HUES6 (cell line): ENCODE data around the gene HIC1.

ENCODE experiments used
- H3K27ac ChIP-seq: 2 replicates; pipeline ENCODE4 v1.7.0; 2013; ENCODE audit warnings: low read depth, mild to moderate bottlenecking, low read length, inconsistent platforms
- H3K27me3 ChIP-seq: 2 replicates; pipeline ENCODE4 v1.6.1; 2013; ENCODE audit warnings: low read length; ENCODE audit not compliant: control insufficient read depth, insufficient read depth
- H3K36me3 ChIP-seq: 2 replicates; pipeline ENCODE4 v1.6.1; 2013; ENCODE audit warnings: low read length; ENCODE audit not compliant: control insufficient read depth, insufficient read depth
- H3K4me1 ChIP-seq: 2 replicates; pipeline ENCODE4 v1.6.1; 2013; ENCODE audit warnings: low read length; ENCODE audit not compliant: control insufficient read depth, insufficient read depth
- H3K4me3 ChIP-seq: 2 replicates; pipeline ENCODE4 v1.5.1; 2013; ENCODE audit warnings: low read depth, low read length
- H3K9ac ChIP-seq: one replicate; pipeline ENCODE4 v1.6.1; 2013; ENCODE audit warnings: mild to moderate bottlenecking, low read length
- H3K9me3 ChIP-seq: 2 replicates; pipeline ENCODE4 v1.6.1; 2013; ENCODE audit warnings: low read depth, low read length; ENCODE audit not compliant: control insufficient read depth, insufficient read depth

The HIC1 gene

DNA sequence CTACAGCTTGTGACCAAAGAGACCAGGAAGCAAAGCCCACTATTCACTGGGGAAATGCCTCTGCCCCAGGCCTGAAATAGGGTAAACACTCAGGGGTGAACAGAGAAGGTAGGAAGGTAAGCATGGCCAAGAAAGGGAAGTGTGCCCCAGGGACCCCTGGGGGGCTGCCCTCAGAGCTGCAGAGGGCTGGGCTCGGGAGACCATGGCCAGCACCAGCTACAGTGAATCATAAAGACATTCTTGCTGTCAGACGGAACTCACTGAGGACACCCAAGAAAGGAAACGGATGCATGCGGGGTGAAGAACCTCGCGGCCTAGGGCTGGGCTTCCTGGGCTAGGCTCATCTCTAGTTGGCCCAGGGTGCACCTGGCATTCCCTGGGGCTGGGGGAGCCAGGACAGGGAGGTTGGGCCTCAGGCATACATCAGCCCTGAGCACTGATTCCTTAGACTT lies 9.6 kb downstream of the HIC1 start:
- Histone ChIP-seq H3K27ac (no peak overlapping the region), H3K9ac (no peak overlapping the region), H3K4me1 (peaks cover 53% of the 10 kb centered on the region; the same call in 1 of the 2 replicates), H3K36me3 (peaks cover 24% of the 10 kb centered on the region), H3K27me3 (peaks cover 12% of the 10 kb centered on the region), H3K9me3 (no peaks in the 10 kb centered on the region), H3K4me3 (no peak overlapping the region)

DNA sequence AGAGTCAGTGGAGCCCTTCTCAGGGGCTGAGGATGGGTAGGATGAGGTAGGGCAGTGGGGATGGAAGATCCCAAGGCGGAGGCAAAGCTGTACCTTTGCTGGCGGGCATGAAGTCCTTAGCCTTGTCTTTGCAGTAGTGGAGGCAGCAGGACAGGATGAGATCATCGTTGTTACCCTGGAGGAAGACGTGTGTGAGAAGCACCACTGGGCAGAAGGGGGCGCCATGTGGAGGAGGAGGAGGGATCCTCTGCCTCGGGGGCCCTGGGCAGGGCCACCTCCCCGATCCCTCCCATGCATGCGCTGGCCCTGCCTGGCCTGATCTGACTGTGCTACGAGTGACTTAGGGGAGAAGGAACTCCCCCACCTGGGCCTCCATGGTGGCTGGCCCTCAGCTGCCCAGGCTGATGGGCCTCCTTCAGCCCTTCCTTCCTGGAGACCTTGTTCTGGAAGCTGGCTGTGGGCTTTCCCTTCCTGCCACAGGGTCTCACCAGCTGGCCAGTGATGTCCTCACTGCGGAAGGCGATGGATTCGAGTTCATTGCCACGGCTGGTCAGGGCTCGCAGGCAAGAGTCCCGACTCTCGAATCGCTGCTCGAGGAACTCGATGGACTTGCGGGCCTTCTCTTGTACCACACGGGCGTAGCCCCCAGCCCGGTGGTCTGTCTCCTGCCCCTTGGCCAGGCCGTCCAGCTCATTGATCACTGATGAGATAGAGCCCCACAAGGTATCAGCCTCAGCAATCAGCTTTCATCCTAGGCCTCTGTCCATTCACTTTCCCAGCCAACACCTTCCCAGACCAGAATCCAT lies 10.3 kb downstream of the HIC1 start:
- no peak overlapping the region for H3K27ac ChIP-seq
- peaks cover 6% of the 10 kb centered on the region; the same call in 1 of the 2 replicates for H3K27me3 ChIP-seq
- peaks cover 24% of the 10 kb centered on the region for H3K36me3 ChIP-seq
- H3K4me3 ChIP-seq = no peak overlapping the region
- peaks cover 53% of the 10 kb centered on the region; the same call in 1 of the 2 replicates for H3K4me1 ChIP-seq
- no peak overlapping the region for H3K9ac ChIP-seq
- no peaks in the 10 kb centered on the region for H3K9me3 ChIP-seq

DNA sequence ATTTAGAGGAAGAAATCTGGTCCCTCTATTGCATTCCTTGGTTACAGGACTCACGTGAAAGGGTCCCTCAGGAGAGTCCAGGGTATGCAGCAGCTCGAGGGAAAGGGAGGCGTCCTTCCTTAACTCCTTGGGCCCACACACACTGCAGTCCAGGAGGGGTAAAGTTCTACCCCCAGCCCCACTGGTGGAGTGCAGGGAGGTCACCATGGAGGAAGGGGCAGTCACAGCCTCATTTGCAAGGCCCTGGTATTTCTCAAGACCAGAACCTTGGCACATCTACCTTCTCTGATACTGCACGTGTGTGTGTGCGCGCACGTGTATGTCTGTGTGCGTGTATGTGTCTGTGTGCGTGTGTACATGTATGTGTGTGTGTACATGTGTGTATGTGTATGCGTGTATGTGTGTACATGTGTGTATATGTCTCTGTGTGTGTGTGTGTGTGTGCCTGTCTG lies 11.1 kb downstream of the HIC1 start:
- Histone ChIP-seq H3K27ac (no peak overlapping the region), H3K9ac (no peak overlapping the region), H3K27me3 (no peaks in the 10 kb centered on the region), H3K4me3 (no peak overlapping the region), H3K36me3 (peaks cover 23% of the 10 kb centered on the region), H3K4me1 (peaks cover 56% of the 10 kb centered on the region; the same call in 1 of the 2 replicates), H3K9me3 (no peaks in the 10 kb centered on the region)

GRCh38 chr17:2067048-2067561 lies 12.2 kb downstream of the HIC1 start:
- H3K4me1 ChIP-seq = peaks cover 54% of the 10 kb centered on the region; the same call in 1 of the 2 replicates
- no peak overlapping the region for H3K9ac ChIP-seq
- no peak overlapping the region for H3K4me3 ChIP-seq
- no peaks in the 10 kb centered on the region for H3K9me3 ChIP-seq
- no peaks in the 10 kb centered on the region for H3K27me3 ChIP-seq
- peaks cover 20% of the 10 kb centered on the region for H3K36me3 ChIP-seq
- H3K27ac ChIP-seq = no peak overlapping the region

DNA sequence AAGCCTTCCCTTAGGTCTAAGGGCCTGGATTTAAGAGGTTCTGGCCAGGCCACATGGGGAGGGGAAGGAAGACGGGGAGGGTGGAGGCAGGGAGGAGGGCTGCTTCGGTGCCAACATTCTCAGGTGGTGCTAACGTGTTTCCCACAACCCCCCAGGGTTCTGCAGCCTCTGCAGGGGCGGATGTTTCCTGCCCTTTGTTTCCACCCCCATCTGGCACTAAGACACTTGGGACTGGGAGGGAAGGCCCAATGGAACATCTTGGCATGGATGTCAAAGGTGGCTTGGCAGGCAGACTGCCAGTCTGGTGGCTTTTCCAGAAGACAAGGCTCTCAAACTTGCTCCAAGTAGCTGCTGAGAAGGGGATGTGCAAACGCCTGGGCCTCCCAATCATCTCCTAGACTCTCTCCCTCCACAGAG lies 12.7 kb downstream of the HIC1 start:
- Histone ChIP-seq H3K4me1 (peaks cover 49% of the 10 kb centered on the region; the same call in 1 of the 2 replicates), H3K4me3 (no peak overlapping the region), H3K9ac (no peak overlapping the region), H3K9me3 (no peaks in the 10 kb centered on the region), H3K36me3 (peaks cover 20% of the 10 kb centered on the region), H3K27ac (no peak overlapping the region), H3K27me3 (no peaks in the 10 kb centered on the region)

DNA sequence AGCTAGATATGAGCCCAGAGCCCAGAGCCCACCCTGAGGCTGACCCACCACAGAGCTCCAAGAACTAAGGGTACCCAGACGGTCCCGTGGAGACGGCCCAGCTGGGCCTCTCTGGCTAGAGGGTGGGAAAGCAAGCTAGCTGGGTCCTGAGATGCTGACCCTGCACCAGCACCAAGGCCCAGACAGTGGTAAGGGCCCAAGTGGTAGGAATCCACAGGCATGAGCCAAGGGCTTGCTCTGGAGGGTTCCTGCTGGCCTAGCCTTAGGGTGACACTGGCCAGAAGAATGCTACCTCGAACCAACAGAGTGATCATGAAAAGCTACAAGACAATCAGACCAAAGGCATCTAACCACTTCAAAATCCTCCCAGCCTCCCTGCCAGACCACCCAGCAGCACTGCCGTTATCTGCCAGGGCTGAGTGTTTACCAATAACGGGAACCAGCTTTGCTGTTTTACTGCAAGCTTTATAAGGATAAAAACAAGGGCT lies 13.2 kb downstream of the HIC1 start:
- H3K27me3 ChIP-seq = no peaks in the 10 kb centered on the region
- no peak overlapping the region for H3K9ac ChIP-seq
- H3K4me1 ChIP-seq = peaks cover 44% of the 10 kb centered on the region; the same call in 1 of the 2 replicates
- no peaks in the 10 kb centered on the region for H3K9me3 ChIP-seq
- H3K4me3 ChIP-seq = no peak overlapping the region
- peaks cover 20% of the 10 kb centered on the region for H3K36me3 ChIP-seq
- H3K27ac ChIP-seq = no peak overlapping the region

GRCh38 chr17:2068519-2069051 lies 13.7 kb downstream of the HIC1 start:
- Histone ChIP-seq H3K4me1 (peaks cover 39% of the 10 kb centered on the region; the same call in 1 of the 2 replicates), H3K27me3 (no peaks in the 10 kb centered on the region), H3K9me3 (no peaks in the 10 kb centered on the region), H3K9ac (no peak overlapping the region), H3K36me3 (peaks cover 18% of the 10 kb centered on the region), H3K27ac (no peak overlapping the region), H3K4me3 (no peak overlapping the region)

- Histone ChIP-seq H3K27me3 (no peaks in the 10 kb centered on the region), H3K4me1 (peaks cover 28% of the 10 kb centered on the region; the same call in 1 of the 2 replicates), H3K9ac (no peak overlapping the region), H3K9me3 (no peaks in the 10 kb centered on the region), H3K4me3 (no peak overlapping the region), H3K36me3 (peaks cover 10% of the 10 kb centered on the region), H3K27ac (no peak overlapping the region)
Measured at GRCh38 chr17:2070241-2071023, 15.5 kb downstream of the HIC1 start.

GRCh38 chr17:2071024-2071385 lies 16.1 kb downstream of the HIC1 start:
- H3K9me3 ChIP-seq = no peaks in the 10 kb centered on the region
- H3K4me1 ChIP-seq = peaks cover 33% of the 10 kb centered on the region; the same call in 1 of the 2 replicates
- no peak overlapping the region for H3K4me3 ChIP-seq
- peaks cover 8% of the 10 kb centered on the region for H3K36me3 ChIP-seq
- no peaks in the 10 kb centered on the region for H3K27me3 ChIP-seq
- H3K27ac ChIP-seq = no peak overlapping the region
- no peak overlapping the region for H3K9ac ChIP-seq

GRCh38 chr17:2071455-2072281 lies 16.8 kb downstream of the HIC1 start:
- Histone ChIP-seq H3K27ac (no peak overlapping the region), H3K36me3 (peaks cover 5% of the 10 kb centered on the region; the same call in 1 of the 2 replicates), H3K27me3 (no peaks in the 10 kb centered on the region), H3K4me1 (peaks cover 36% of the 10 kb centered on the region; the same call in 1 of the 2 replicates), H3K4me3 (no peak overlapping the region), H3K9me3 (no peaks in the 10 kb centered on the region), H3K9ac (no peak overlapping the region)
